HepG2 (cell line): ENCODE data around the gene URB1. TPM values are rescaled to one million over a fixed set of nuclear protein-coding genes. Genes with fewer than 3 reads are reported as not detected.
A peak's percentile ranks its signal among the peaks of the same experiment; 100 is the strongest.

Experiments used
- ARID2 ChIP-seq: sonication (generic); formaldehyde crosslinking; IDR thresholded peaks from 2 replicates; pipeline ENCODE4 v1.8.1; 2022; ENCODE audit warnings: mild to moderate bottlenecking, missing genetic modification reagents, borderline replicate concordance
- ATF3 ChIP-seq: sonication (generic); formaldehyde crosslinking; IDR thresholded peaks from 2 replicates; pipeline ENCODE4 v1.4.0; 2020; ENCODE audit warnings: missing genetic modification reagents
- BRCA1 ChIP-seq: sonication (generic); formaldehyde crosslinking; IDR thresholded peaks from 2 replicates; pipeline ENCODE4 v1.4.0; 2020; ENCODE audit warnings: missing genetic modification reagents
- CCDC6 ChIP-seq: sonication (generic); formaldehyde crosslinking; IDR thresholded peaks from 2 replicates; pipeline ENCODE4 v1.8.1; 2022; ENCODE audit warnings: mild to moderate bottlenecking, missing genetic modification reagents, moderate library complexity
- CEBPB ChIP-seq: IDR thresholded peaks from 2 replicates; pipeline ENCODE4 v1.6.1; 2011; ENCODE audit warnings: low read depth, low read length, improper control_type of control experiment, borderline replicate concordance
- EEA1 ChIP-seq: sonication (generic); formaldehyde crosslinking; IDR thresholded peaks from 2 replicates; pipeline ENCODE4 v1.5.1; 2020; ENCODE audit warnings: mild to moderate bottlenecking, missing genetic modification reagents, borderline replicate concordance
- ELF3 ChIP-seq: IDR thresholded peaks from 2 replicates; pipeline ENCODE4 v1.6.1; 2016; ENCODE audit warnings: missing genetic modification reagents, missing compliant biosample characterization
- FOSL2 ChIP-seq: sonication (generic); formaldehyde crosslinking; IDR thresholded peaks from 2 replicates; pipeline ENCODE4 v1.4.0; 2020; ENCODE audit warnings: missing genetic modification reagents
- HDAC6 ChIP-seq: fragments of 200-600 bp; sonication (generic); IDR thresholded peaks from 2 replicates; pipeline ENCODE4 v1.7.0; 2017; ENCODE audit warnings: mild to moderate bottlenecking, antibody characterized with exemption, low read length, low read depth
- HHEX ChIP-seq: IDR thresholded peaks from 2 replicates; pipeline ENCODE4 v1.6.1; 2016; ENCODE audit warnings: control low read depth
- HOXA7 ChIP-seq: sonication (generic); formaldehyde crosslinking; IDR thresholded peaks from 2 replicates; pipeline ENCODE4 v1.8.1; 2022; ENCODE audit warnings: mild to moderate bottlenecking, missing genetic modification reagents, moderate library complexity
- KDM3A ChIP-seq: IDR thresholded peaks from 2 replicates; pipeline ENCODE4 v1.6.1; 2018; ENCODE audit warnings: low read depth, missing compliant biosample characterization
- KDM4B ChIP-seq: sonication (generic); formaldehyde crosslinking; IDR thresholded peaks from 2 replicates; pipeline ENCODE4 v1.4.0; 2020; ENCODE audit warnings: missing genetic modification reagents
- MEF2D ChIP-seq: sonication (generic); formaldehyde crosslinking; IDR thresholded peaks from 2 replicates; pipeline ENCODE4 v1.5.1; 2020; ENCODE audit warnings: mild to moderate bottlenecking, missing genetic modification reagents
- NFE2L1 ChIP-seq: sonication (generic); formaldehyde crosslinking; IDR thresholded peaks from 2 replicates; pipeline ENCODE4 v1.4.0; 2020; ENCODE audit warnings: missing genetic modification reagents, mild to moderate bottlenecking, borderline replicate concordance
- NFKB2 ChIP-seq: sonication (generic); formaldehyde crosslinking; IDR thresholded peaks from 2 replicates; pipeline ENCODE4 v1.4.0; 2020; ENCODE audit warnings: missing genetic modification reagents, borderline replicate concordance
- NKX3-1 ChIP-seq: sonication (generic); formaldehyde crosslinking; IDR thresholded peaks from 2 replicates; pipeline ENCODE4 v1.5.0; 2020; ENCODE audit warnings: missing genetic modification reagents
- PRPF4 ChIP-seq: fragments of 200-400 bp; formaldehyde crosslinking; IDR thresholded peaks from 2 replicates; pipeline ENCODE4 v1.6.1; 2016; ENCODE audit warnings: low read length, low read depth; ENCODE audit not compliant: poor library complexity, severe bottlenecking
- SP1 ChIP-seq, 2 experiments: fragments of 450-650 bp in 1 of 2; sonication (generic) in 1 of 2; formaldehyde crosslinking in 1 of 2; IDR thresholded peaks; 2 replicates each; pipeline versions ENCODE4 v1.4.0 to v1.6.1; 2016 to 2020; ENCODE audit warnings: missing genetic modification reagents in 1 of 2
- ZEB1 ChIP-seq: IDR thresholded peaks from 2 replicates; pipeline ENCODE4 v1.6.1; 2012; ENCODE audit warnings: mild to moderate bottlenecking, low read depth, inconsistent platforms; ENCODE audit not compliant: insufficient replicate concordance
- ZKSCAN1 ChIP-seq: fragments of 150-350 bp; IDR thresholded peaks from 2 replicates; pipeline ENCODE4 v1.6.1; 2014; ENCODE audit warnings: low read length
- ZNF337 ChIP-seq: sonication (generic); formaldehyde crosslinking; IDR thresholded peaks from 2 replicates; pipeline ENCODE4 v1.5.1; 2020; ENCODE audit warnings: missing genetic modification reagents, low read depth, mild to moderate bottlenecking, borderline replicate concordance
- ZNF512B ChIP-seq: sonication (generic); formaldehyde crosslinking; IDR thresholded peaks from 2 replicates; pipeline ENCODE4 v1.5.1; 2020; ENCODE audit warnings: missing genetic modification reagents, mild to moderate bottlenecking, borderline replicate concordance
- ZNF547 ChIP-seq: sonication (generic); formaldehyde crosslinking; IDR thresholded peaks from 2 replicates; pipeline ENCODE4 v1.5.1; 2020; ENCODE audit warnings: mild to moderate bottlenecking, missing genetic modification reagents
- ZNF549 ChIP-seq: sonication (generic); formaldehyde crosslinking; IDR thresholded peaks from 2 replicates; pipeline ENCODE4 v1.5.0; 2020; ENCODE audit warnings: missing genetic modification reagents
- ZNF749 ChIP-seq: sonication (generic); formaldehyde crosslinking; IDR thresholded peaks from 2 replicates; pipeline ENCODE4 v1.8.0; 2022; ENCODE audit warnings: mild to moderate bottlenecking, missing genetic modification reagents, moderate library complexity, borderline replicate concordance
- ZNF790 ChIP-seq: sonication (generic); formaldehyde crosslinking; IDR thresholded peaks from 2 replicates; pipeline ENCODE4 v1.8.0; 2022; ENCODE audit warnings: missing genetic modification reagents, mild to moderate bottlenecking, borderline replicate concordance
- ZNF878 ChIP-seq: sonication (generic); formaldehyde crosslinking; IDR thresholded peaks from 2 replicates; pipeline ENCODE4 v1.8.1; 2023; ENCODE audit warnings: mild to moderate bottlenecking, missing genetic modification reagents, moderate library complexity
- ZSCAN29 ChIP-seq: sonication (generic); formaldehyde crosslinking; conservative IDR thresholded peaks from 2 replicates; pipeline ENCODE4 v1.4.0; 2020; ENCODE audit warnings: mild to moderate bottlenecking, missing genetic modification reagents
- polyA plus RNA-seq, 8 experiments: library from polyadenylated mRNA; depleted of rRNA in 3 of 8; stranded (reverse) in 7 of 8; unstranded in 1 of 8; fragments of >200 nt; fragmentation: Illumina TruSeq in 4 of 8; extraction: Trizol in 4 of 8; gene quantifications; 2 replicates each; pipeline versions ENCODE4 v1.2.1 to v1.2.3, GENCODE V29; 2011 to 2016; ENCODE audit warnings: low read depth in 4 of 8, missing spikeins in 1 of 8, mixed read lengths in 1 of 8; ENCODE audit not compliant: insufficient read depth in 1 of 8
- total RNA-seq, 5 experiments: library from RNA; depleted of rRNA; stranded (reverse); fragments of >200 nt; fragmentation: Illumina TruSeq; extraction: Trizol; gene quantifications; 2 replicates each; pipeline ENCODE4 v1.2.3, GENCODE V29; 2016; ENCODE audit warnings: low read depth in 1 of 5

URB1 gene
- total and polyA plus RNA-seq, 2 of the 13 experiments (the other 11 are each of a cell fraction or from before 2014, with no cell fraction given) = 4.5 to 16.7 TPM

- TF ChIP-seq ZEB1 (peak; percentile 41), ZNF878 (CRISPR knock-in tag) (no peak), ARID2 (peak; percentile 47; the same call in 1 of the 2 replicates), BRCA1 (no peak), HOXA7 (CRISPR knock-in tag) (no peak), MEF2D (CRISPR knock-in tag) (no peak), NFE2L1 (CRISPR knock-in tag) (no peak), HHEX (CRISPR knock-in tag) (no peak), ZNF547 (CRISPR knock-in tag) (peak; percentile 66; the same call in 1 of the 2 replicates), CEBPB (no peak), EEA1 (CRISPR knock-in tag) (no peak), ELF3 (no peak), SP1 (IDR thresholded peaks at IDR 0.05) (no peak), SP1 (CRISPR knock-in tag; IDR thresholded peaks at IDR 0.05) (peak; percentile 79), PRPF4 (no peak), KDM3A (no peak), NFKB2 (CRISPR knock-in tag) (peak; percentile 54; the same call in 1 of the 2 replicates), ZNF749 (CRISPR knock-in tag) (peak; percentile 31; the same call in 1 of the 2 replicates), NKX3-1 (no peak), ZSCAN29 (CRISPR knock-in tag) (0 out of 2 replicates have a peak, but pooled peaks have one; percentile 12), ZNF337 (CRISPR knock-in tag) (no peak), ZKSCAN1 (no peak), HDAC6 (no peak), ZNF790 (CRISPR knock-in tag) (peak; percentile 71; the same call in 1 of the 2 replicates), FOSL2 (0 out of 2 replicates have a peak, but pooled peaks have one; percentile 18), ATF3 (CRISPR knock-in tag) (no peak), ZNF549 (CRISPR knock-in tag) (no peak), KDM4B (no peak), ZNF512B (CRISPR knock-in tag) (0 out of 2 replicates have a peak, but pooled peaks have one; percentile 22), CCDC6 (CRISPR knock-in tag) (no peak)
These were observed 114.1 kb downstream of the URB1 start, which contains the start of gene MIS18A (continued) for GRCh38 chr21:32278518-32279376.
